ENCODE measurements around the gene IBA57.
"Not testable (repeated sequence)": the region's sequence is repeated elsewhere in the genome, so short reads cannot be mapped to it uniquely, and the experiment has no call there.

Gene IBA57

DNA sequence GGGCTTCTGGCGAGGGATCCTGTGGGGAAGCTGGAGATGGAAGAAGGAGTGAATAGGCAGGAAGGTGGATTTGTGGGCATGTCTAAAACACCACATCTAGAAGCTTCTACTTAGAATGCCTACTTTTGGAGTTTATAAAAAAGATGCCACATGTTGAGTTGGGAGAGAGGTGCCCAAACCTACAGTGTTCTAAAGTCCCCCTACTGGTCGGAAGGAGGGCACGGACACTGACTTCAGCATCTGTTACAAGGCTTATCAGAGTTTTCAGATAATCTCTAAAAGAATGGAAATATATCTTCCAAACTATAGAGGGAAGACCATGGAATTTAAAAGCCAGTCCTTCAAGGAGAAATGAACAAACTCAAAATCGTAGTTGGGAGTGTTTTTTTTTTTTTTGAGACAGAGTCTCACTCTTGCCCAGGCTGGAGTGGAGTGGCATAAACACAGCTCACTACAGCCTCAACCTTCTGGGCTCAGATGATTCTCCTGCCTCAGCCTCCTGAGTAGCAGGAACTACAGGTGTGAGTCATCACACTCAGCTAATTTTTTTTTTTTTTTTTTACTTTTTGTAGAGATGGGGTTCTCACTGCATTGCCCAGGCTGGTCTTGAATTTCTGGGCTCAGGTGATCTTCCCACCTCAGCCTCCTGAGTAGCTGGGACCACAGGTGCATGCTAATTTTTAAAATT lies 14.8 kb downstream of the IBA57 start:
- no peak for DNase-seq

DNA sequence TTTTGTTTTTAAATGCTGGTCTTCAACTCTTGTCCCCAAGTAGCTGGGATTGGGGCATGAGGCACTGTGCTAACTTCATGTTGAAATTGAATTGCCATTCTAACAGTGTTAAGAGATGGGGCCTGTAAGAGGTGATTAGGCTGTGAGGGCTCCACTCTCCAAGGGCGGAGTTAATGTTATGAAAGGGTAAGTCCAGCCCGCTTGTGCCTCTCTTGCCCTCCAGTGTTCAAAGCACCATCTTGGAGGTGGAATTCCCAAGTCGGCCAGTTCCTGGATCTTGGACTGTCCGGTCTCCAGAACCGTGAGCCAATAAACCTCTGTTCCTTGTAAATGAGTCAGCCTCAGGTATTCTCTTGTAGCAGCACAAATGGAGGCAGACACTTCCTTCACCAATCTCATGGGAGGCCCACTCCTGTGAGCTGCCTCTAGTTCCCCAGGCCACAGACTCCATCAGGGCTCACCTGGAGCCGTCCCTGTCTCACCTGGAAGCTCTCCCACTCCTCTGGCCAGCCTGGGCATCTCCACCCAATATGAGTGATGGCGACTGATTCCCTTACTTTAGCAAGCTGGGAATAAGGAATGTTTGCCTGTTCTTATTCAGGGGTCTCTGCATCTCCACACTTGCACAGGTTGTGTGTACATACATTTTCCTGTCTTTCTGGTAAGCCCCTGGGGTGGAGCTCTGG lies 15.5 kb downstream of the IBA57 start:
- no peaks in the 10 kb centered on the region for H3K36me3 ChIP-seq
- H3K4me3 ChIP-seq (ENCODE audit: low read depth, low read length) = no peak overlapping the region
- DNase-seq = no peak
- no peaks in the 10 kb centered on the region for H3K27me3 ChIP-seq
- TF ChIP-seq, protein P1, sequence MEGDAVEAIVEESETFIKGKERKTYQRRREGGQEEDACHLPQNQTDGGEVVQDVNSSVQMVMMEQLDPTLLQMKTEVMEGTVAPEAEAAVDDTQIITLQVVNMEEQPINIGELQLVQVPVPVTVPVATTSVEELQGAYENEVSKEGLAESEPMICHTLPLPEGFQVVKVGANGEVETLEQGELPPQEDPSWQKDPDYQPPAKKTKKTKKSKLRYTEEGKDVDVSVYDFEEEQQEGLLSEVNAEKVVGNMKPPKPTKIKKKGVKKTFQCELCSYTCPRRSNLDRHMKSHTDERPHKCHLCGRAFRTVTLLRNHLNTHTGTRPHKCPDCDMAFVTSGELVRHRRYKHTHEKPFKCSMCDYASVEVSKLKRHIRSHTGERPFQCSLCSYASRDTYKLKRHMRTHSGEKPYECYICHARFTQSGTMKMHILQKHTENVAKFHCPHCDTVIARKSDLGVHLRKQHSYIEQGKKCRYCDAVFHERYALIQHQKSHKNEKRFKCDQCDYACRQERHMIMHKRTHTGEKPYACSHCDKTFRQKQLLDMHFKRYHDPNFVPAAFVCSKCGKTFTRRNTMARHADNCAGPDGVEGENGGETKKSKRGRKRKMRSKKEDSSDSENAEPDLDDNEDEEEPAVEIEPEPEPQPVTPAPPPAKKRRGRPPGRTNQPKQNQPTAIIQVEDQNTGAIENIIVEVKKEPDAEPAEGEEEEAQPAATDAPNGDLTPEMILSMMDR (IDR thresholded peaks at IDR 0.05; ENCODE audit: low read depth, low read length) = no peak
- H3K4me1 ChIP-seq = peaks cover 12% of the 10 kb centered on the region
- H3K9me3 ChIP-seq = no peaks in the 10 kb centered on the region

More for the DNA sequence above, 14.8 kb downstream of the IBA57 start:
- Histone ChIP-seq H3K4me1 (peaks cover 12% of the 10 kb centered on the region), H3K36me3 (peaks cover under 1% of the 10 kb centered on the region; the same call in 1 of the 2 replicates), H3K27me3 (no peaks in the 10 kb centered on the region), H3K9me3 (no peaks in the 10 kb centered on the region), H3K4me3 (ENCODE audit: low read depth, low read length) (no peak overlapping the region)
- TF ChIP-seq, protein P1 (IDR thresholded peaks at IDR 0.05; ENCODE audit: low read depth, low read length) = peak; percentile 61

DNA sequence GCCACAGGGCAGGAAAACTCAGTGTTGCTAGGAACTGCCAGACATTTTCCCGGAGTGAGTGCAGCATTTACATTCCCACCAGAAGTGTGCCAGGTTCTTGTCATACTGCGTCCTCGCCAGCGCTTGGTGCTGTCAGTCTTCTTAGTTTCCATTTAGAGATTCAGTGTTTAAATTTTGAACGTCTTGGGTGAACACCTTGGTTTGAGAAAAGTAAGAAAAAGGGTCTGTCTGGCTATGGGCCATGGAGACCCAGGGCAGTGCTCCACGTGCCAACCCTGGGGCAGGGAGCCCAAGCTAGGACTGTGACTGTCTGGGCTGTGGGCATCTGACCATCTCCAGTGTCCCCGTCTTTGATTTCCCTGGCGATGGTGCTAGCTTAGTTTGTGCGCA lies 16.0 kb downstream of the IBA57 start:
- no peaks in the 10 kb centered on the region for H3K36me3 ChIP-seq
- H3K9me3 ChIP-seq = no peaks in the 10 kb centered on the region
- H3K4me3 ChIP-seq (ENCODE audit: low read depth, low read length) = no peak overlapping the region
- H3K4me1 ChIP-seq = peaks cover 12% of the 10 kb centered on the region
- DNase-seq = no peak
- TF ChIP-seq, protein P1 (IDR thresholded peaks at IDR 0.05; ENCODE audit: low read depth, low read length) = no peak
- H3K27me3 ChIP-seq = no peaks in the 10 kb centered on the region

DNA sequence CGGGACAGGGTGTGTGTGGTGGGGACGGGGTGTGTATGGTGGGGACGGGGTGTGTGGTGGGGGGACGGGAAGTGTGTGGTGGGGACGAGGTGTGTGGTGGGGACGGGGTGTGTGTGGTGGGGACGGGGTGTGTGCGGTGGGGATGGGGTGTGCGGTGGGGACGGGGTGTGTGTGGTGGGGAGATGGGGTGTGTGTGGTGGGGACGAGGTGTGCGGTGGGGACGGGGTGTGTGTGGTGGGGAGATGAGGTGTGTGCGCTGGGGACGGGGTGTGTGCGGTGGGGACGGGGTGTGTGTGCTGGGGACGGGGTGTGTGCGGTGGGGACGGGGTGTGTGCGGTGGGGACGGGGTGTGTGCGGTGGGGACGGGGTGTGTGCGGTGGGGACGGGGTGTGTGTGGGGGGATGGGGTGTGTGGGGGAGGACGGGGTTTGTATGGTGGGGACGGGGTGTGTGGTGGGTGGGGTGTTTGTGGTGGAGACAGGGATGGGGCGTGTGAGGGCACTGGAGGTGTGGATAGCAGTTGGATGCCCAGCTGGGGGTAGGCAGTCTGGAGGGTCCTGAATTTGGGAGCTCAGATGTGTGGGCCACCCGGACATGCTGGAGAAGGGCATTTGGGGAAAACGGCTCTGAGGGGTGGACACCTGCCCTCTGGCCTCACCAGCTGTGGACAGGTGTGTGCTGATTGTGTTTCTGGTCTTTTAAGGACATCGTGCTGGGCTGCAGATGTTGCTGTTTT lies 16.9 kb downstream of the IBA57 start:
- Histone ChIP-seq H3K27me3 (no peaks in the 10 kb centered on the region), H3K4me1 (peaks cover 12% of the 10 kb centered on the region), H3K9me3 (no peaks in the 10 kb centered on the region), H3K36me3 (no peaks in the 10 kb centered on the region), H3K4me3 (ENCODE audit: low read depth, low read length) (no peak overlapping the region)
- TF ChIP-seq, protein P1 (IDR thresholded peaks at IDR 0.05; ENCODE audit: low read depth, low read length) = no peak
- DNase-seq = no peak

DNA sequence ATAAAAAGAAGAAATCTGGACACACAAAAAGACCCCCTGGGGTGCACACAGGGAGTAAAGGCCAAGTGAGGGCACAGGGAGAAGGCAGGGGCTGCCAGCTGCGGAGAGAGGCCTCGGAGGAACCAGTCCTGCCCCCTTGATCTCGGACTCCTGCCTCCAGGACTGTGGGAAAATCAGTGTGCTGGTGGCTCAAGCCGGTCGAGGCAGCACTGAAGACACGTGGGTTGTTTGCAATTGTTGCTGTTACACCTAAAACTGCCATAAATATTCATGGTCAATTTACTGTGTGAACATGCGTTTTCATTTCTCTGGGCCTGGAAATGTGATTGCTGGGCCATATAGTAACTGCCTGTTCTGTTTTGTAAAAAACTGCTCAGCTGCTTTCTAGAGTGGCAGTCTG lies 18.5 kb downstream of the IBA57 start:
- Histone ChIP-seq H3K27me3 (no peaks in the 10 kb centered on the region), H3K4me1 (peaks cover 11% of the 10 kb centered on the region), H3K9me3 (no peaks in the 10 kb centered on the region), H3K4me3 (ENCODE audit: low read depth, low read length) (no peak overlapping the region), H3K36me3 (no peaks in the 10 kb centered on the region)
- TF ChIP-seq, protein P1 (IDR thresholded peaks at IDR 0.05; ENCODE audit: low read depth, low read length) = no peak
- no peak for DNase-seq

DNA sequence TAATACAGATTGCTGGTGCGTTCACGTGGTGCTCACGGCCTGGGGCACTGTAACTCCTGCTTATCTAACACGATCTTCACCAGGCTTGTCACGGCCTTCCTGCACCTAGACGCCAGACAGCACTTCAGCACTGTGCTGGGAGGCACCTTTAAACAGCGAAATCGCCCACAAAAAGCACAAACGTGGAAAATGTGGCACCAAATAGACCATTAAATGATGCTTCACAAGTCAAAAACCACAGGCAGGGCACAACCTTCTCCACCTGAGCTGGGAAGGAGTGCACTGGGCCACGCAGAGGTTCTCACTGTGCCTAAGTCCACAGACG lies 20.0 kb downstream of the IBA57 start:
- no peak for DNase-seq
- Histone ChIP-seq H3K36me3 (no peaks in the 10 kb centered on the region), H3K4me1 (peaks cover 6% of the 10 kb centered on the region), H3K4me3 (ENCODE audit: low read depth, low read length) (no peak overlapping the region), H3K27me3 (no peaks in the 10 kb centered on the region), H3K9me3 (no peaks in the 10 kb centered on the region)
- TF ChIP-seq, protein P1 (IDR thresholded peaks at IDR 0.05; ENCODE audit: low read depth, low read length) = no peak

DNA sequence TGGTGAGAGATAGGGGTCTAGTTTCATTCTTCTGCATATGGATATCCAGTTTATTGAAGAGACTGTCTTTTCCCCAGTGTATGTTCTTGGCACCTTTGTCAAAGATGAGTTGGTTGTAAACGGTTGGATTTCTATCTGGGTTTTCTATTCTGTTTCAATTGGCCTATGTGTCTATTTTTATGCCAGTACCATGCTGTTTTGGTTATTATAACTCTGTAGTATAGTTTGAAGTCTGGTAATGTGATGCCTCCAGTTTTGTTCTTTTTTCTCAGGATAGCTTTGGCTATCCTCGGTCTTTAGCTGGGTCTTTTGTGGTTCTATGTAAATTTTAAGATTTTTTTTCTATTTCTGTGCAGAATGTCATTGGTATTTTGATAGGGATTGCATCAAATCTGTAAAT lies 22.6 kb downstream of the IBA57 start:
- not testable (repeated sequence) for DNase-seq; H3K4me3 ChIP-seq (ENCODE audit: low read depth, low read length); H3K4me1 ChIP-seq; H3K36me3 ChIP-seq; H3K27me3 ChIP-seq; H3K9me3 ChIP-seq
